Esophagus muscularis mucosa (tissue), 4 donors: ENCODE data around the gene PLGRKT. TPM values are rescaled to one million over a fixed set of nuclear protein-coding genes. Genes with fewer than 3 reads are reported as not detected.
"Not testable (repeated sequence)": the region's sequence is repeated elsewhere in the genome, so short reads cannot be mapped to it uniquely, and the experiment has no call there.

Source experiments
- DNase-seq: peaks from one replicate; pipeline ENCODE4 v3.0.0-alpha.2; 2017; ENCODE audit errors: extremely low spot score
- H3K27ac ChIP-seq, 4 donors: fragments of 200-600 bp; sonication (generic); replicated peaks in 1 of 4; 1 replicate in 3 of 4; 2 replicates in 1 of 4; pipeline ENCODE4 v1.5.1; 2016 to 2019; ENCODE audit warnings: mild to moderate bottlenecking in 1 of 4
- H3K27me3 ChIP-seq, 4 donors: fragments of 200-600 bp; sonication (generic); one replicate each; pipeline versions ENCODE4 v1.5.1 to v1.6.0; 2016 to 2019
- H3K36me3 ChIP-seq, 4 donors: fragments of 200-600 bp; sonication (generic); one replicate each; pipeline ENCODE4 v1.5.1; 2016 to 2019
- H3K4me1 ChIP-seq, 4 donors: fragments of 200-600 bp; sonication (generic); one replicate each; pipeline ENCODE4 v1.5.1; 2016 to 2019
- H3K4me3 ChIP-seq, 4 donors: fragments of 200-600 bp; sonication (generic); 1 replicate in 2 of 4; 2 replicates in 2 of 4; pipeline ENCODE4 v1.5.1; 2016 to 2019; ENCODE audit warnings: mild to moderate bottlenecking in 4 of 4, moderate library complexity in 1 of 4
- H3K9me3 ChIP-seq, 4 donors: fragments of 200-600 bp; sonication (generic); 1 replicate in 3 of 4; 2 replicates in 1 of 4; pipeline ENCODE4 v1.5.1; 2016 to 2019
- CTCF ChIP-seq, 3 experiments: fragments of 200-600 bp in 2 of 3; fragments of 450-650 bp in 1 of 3; sonication (generic) in 2 of 3; IDR thresholded peaks; one replicate each; pipeline ENCODE4 v1.5.1; 2017 to 2019; ENCODE audit warnings: antibody characterized with exemption in 3 of 3, mild to moderate bottlenecking in 2 of 3, moderate library complexity in 1 of 3
- EP300 ChIP-seq: sonication (generic); formaldehyde crosslinking; IDR thresholded peaks from one replicate; pipeline ENCODE4 v1.6.1; 2017; ENCODE audit warnings: antibody characterized with exemption
- POLR2A ChIP-seq: fragments of 450-650 bp; IDR thresholded peaks from one replicate; pipeline ENCODE4 v1.6.1; 2017; ENCODE audit warnings: antibody characterized with exemption, moderate library complexity, mild to moderate bottlenecking, low read depth
- POLR2AphosphoS5 ChIP-seq, 2 donors: sonication (generic); formaldehyde crosslinking; IDR thresholded peaks; one replicate each; pipeline ENCODE4 v1.6.1; 2017; ENCODE audit warnings: antibody characterized with exemption in 2 of 2
- WGBS: methylation state at CpG from one replicate; pipeline ENCODE4 v1.1.5; 2018; 5-methylcytosine and 5-hydroxymethylcytosine counted together
- intact Hi-C: fragments of 100-400 bp; cut with DNase I; formaldehyde crosslinking; loops from one replicate; pipeline ENCODE4 v1.15.1; 2023
- total RNA-seq, 4 donors: library from RNA; depleted of rRNA; stranded (reverse); fragments of >200 nt; gene quantifications; one replicate each; pipeline versions ENCODE4 v1.1.0 to v1.2.1, GENCODE V29; 2016

PLGRKT gene
- total RNA-seq, 4 donors from 2014 or later = 11.1 to 18.3 (median 11.7) TPM

GRCh38 chr9:5447337-5447736, 9.6 kb upstream of the PLGRKT start:
- Histone ChIP-seq H3K9me3 (peaks cover 0 to 3% (median 0%) of the 10 kb centered on the region in 4 donors), H3K4me3 (no peak overlapping the region), H3K27me3 (no peaks in the 10 kb centered on the region), H3K27ac (no peak overlapping the region), H3K4me1 (peaks cover 14 to 18% (median 17%) of the 10 kb centered on the region in 4 donors), H3K36me3 (no peaks in the 10 kb centered on the region)
- no peak for DNase-seq
- TF ChIP-seq CTCF (IDR thresholded peaks at IDR 0.05) (no peak), POLR2AphosphoS5 (IDR thresholded peaks at IDR 0.05) (no peak), EP300 (no peak), POLR2A (no peak)
- WGBS = 83% methylated on average over 3 of the region's 3 CpGs
- intact Hi-C loops = no loop called here

- Histone ChIP-seq H3K4me1 (peaks cover 10 to 18% (median 17%) of the 10 kb centered on the region in 4 donors), H3K27ac (no peak overlapping the region), H3K4me3 (no peak overlapping the region), H3K9me3 (peaks cover 0 to 3% (median 0%) of the 10 kb centered on the region in 4 donors), H3K36me3 (no peaks in the 10 kb centered on the region), H3K27me3 (no peaks in the 10 kb centered on the region)
- intact Hi-C loops = no loop called here
- WGBS = 84% methylated on average over 3 of the region's 3 CpGs
- TF ChIP-seq POLR2AphosphoS5 (IDR thresholded peaks at IDR 0.05) (no peak), POLR2A (no peak), CTCF (IDR thresholded peaks at IDR 0.05) (no peak), EP300 (no peak)
- no peak for DNase-seq
Observed at GRCh38 chr9:5446451-5447236, 8.9 kb upstream of the PLGRKT start.

- Histone ChIP-seq H3K4me1 (peaks cover 4 to 13% (median 11%) of the 10 kb centered on the region in 4 donors), H3K27ac (no peak overlapping the region), H3K36me3 (no peaks in the 10 kb centered on the region), H3K27me3 (no peaks in the 10 kb centered on the region), H3K9me3 (peaks cover 0 to 3% (median 0%) of the 10 kb centered on the region in 4 donors), H3K4me3 (no peak overlapping the region)
- TF ChIP-seq POLR2AphosphoS5 (IDR thresholded peaks at IDR 0.05) (no peak), POLR2A (no peak), CTCF (IDR thresholded peaks at IDR 0.05) (no peak), EP300 (no peak)
- intact Hi-C loops = no loop called here
- no peak for DNase-seq
Observed at GRCh38 chr9:5445886-5446285, 8.2 kb upstream of the PLGRKT start.

- H3K4me1 ChIP-seq = peaks cover 0 to 10% (median 6%) of the 10 kb centered on the region in 4 donors
- H3K27ac ChIP-seq, H3K9me3 ChIP-seq, H3K27me3 ChIP-seq, intact Hi-C loops, H3K36me3 ChIP-seq, H3K4me3 ChIP-seq, DNase-seq: not testable (repeated sequence)
- WGBS = 90% methylated on average over 4 of the region's 4 CpGs
Observed at GRCh38 chr9:5445096-5445495, 7.4 kb upstream of the PLGRKT start.

- no peak for TF ChIP-seq POLR2A
- TF ChIP-seq EP300 = no peak
- TF ChIP-seq POLR2AphosphoS5 (IDR thresholded peaks at IDR 0.05) = no peak
- no peak for TF ChIP-seq CTCF (IDR thresholded peaks at IDR 0.05)
- intact Hi-C loops = no loop called here
- 72% methylated on average over 2 of the region's 2 CpGs for WGBS
- no peak overlapping the region for H3K4me3 ChIP-seq
- peaks cover 0 to 1% (median under 1%) of the 10 kb centered on the region in 4 donors for H3K4me1 ChIP-seq
- H3K27ac ChIP-seq = no peak overlapping the region
- no peaks in the 10 kb centered on the region for H3K27me3 ChIP-seq
- no peaks in the 10 kb centered on the region for H3K36me3 ChIP-seq
- H3K9me3 ChIP-seq = peaks cover 0 to 3% (median 0%) of the 10 kb centered on the region in 4 donors
- no peak for DNase-seq
Observed at GRCh38 chr9:5443850-5444249, 6.1 kb upstream of the PLGRKT start.
